Lower leg skin (tissue), 4 donors: ENCODE measurements around the gene CHST6. TPM values are rescaled to one million over a fixed set of nuclear protein-coding genes. Genes with fewer than 3 reads are reported as not detected.

Experiments used
- DNase-seq, 2 donors: peaks; one replicate each; pipeline ENCODE4 v3.0.0-alpha.2; 2019; ENCODE audit warnings: low spot score in 2 of 2
- H3K4me3 ChIP-seq: fragments of 200-600 bp; sonication (generic); 2 replicates; pipeline ENCODE4 v1.5.1; 2017; ENCODE audit warnings: mild to moderate bottlenecking, low read depth; ENCODE audit not compliant: poor library complexity, severe bottlenecking
- POLR2A ChIP-seq, 2 donors: fragments of 450-650 bp; IDR thresholded peaks; one replicate each; pipeline ENCODE4 v1.6.1; 2016 to 2017; ENCODE audit warnings: antibody characterized with exemption in 2 of 2, mild to moderate bottlenecking in 1 of 2, moderate library complexity in 1 of 2
- WGBS, 2 donors: methylation state at CpG; one replicate each; pipeline ENCODE4 v1.1.5; 2018; 5-methylcytosine and 5-hydroxymethylcytosine counted together
- intact Hi-C: fragments of 100-400 bp; cut with DNase I; formaldehyde crosslinking; loops from one replicate; pipeline ENCODE4 v1.15.0; 2023; ENCODE audit warnings: low total_unique reads
- total RNA-seq, 4 donors: library from RNA; depleted of rRNA; stranded (reverse); fragments of >200 nt; gene quantifications; one replicate each; pipeline ENCODE4 v1.1.0, GENCODE V29; 2016
- TF ChIP-seq, protein P1 (sequence below), 3 donors: fragments of 450-650 bp; IDR thresholded peaks; one replicate each; pipeline ENCODE4 v1.5.1; 2016; ENCODE audit warnings: antibody characterized with exemption in 3 of 3, mild to moderate bottlenecking in 3 of 3, moderate library complexity in 2 of 3

The CHST6 gene
- total RNA-seq, 4 donors from 2014 or later: 0.11 to 0.56 (median 0.16) TPM; not detected in 1

- intact Hi-C loops: loop anchor here (2.0 kb wide), 1 partner anchor 50 kb away; no protein-coding TSS in a partner anchor
- TF ChIP-seq POLR2A (IDR thresholded peaks at IDR 0.05): no peak
- TF ChIP-seq, protein P1, sequence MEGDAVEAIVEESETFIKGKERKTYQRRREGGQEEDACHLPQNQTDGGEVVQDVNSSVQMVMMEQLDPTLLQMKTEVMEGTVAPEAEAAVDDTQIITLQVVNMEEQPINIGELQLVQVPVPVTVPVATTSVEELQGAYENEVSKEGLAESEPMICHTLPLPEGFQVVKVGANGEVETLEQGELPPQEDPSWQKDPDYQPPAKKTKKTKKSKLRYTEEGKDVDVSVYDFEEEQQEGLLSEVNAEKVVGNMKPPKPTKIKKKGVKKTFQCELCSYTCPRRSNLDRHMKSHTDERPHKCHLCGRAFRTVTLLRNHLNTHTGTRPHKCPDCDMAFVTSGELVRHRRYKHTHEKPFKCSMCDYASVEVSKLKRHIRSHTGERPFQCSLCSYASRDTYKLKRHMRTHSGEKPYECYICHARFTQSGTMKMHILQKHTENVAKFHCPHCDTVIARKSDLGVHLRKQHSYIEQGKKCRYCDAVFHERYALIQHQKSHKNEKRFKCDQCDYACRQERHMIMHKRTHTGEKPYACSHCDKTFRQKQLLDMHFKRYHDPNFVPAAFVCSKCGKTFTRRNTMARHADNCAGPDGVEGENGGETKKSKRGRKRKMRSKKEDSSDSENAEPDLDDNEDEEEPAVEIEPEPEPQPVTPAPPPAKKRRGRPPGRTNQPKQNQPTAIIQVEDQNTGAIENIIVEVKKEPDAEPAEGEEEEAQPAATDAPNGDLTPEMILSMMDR (IDR thresholded peaks at IDR 0.05): no peak
Observed at GRCh38 chr16:75482434-75483205, 12.6 kb downstream of the CHST6 start.

GRCh38 chr16:75481475-75481874, 13.8 kb downstream of the CHST6 start:
- TF ChIP-seq, protein P1 (IDR thresholded peaks at IDR 0.05): no peak
- TF ChIP-seq POLR2A (IDR thresholded peaks at IDR 0.05): no peak
- intact Hi-C loops: no loop called here
- no peak for DNase-seq
- no peak overlapping the region for H3K4me3 ChIP-seq
- 87 to 92% methylated on average over 7 of the region's 7 CpGs for WGBS, 2 donors

More at GRCh38 chr16:75482434-75483205, 12.6 kb downstream of the CHST6 start:
- DNase-seq: no peak
- H3K4me3 ChIP-seq: no peak overlapping the region
- WGBS, 2 donors: 51 to 61% methylated on average over 13 to 14 of the region's 14 CpGs

- no peak for DNase-seq
- no peak overlapping the region for H3K4me3 ChIP-seq
- intact Hi-C loops: no loop called here
- TF ChIP-seq, protein P1 (IDR thresholded peaks at IDR 0.05): no peak
- no peak for TF ChIP-seq POLR2A (IDR thresholded peaks at IDR 0.05)
- 94 to 95% methylated on average over 45 to 47 of the region's 47 CpGs for WGBS, 2 donors
Observed at GRCh38 chr16:75479421-75479990, 15.7 kb downstream of the CHST6 start.

DNA sequence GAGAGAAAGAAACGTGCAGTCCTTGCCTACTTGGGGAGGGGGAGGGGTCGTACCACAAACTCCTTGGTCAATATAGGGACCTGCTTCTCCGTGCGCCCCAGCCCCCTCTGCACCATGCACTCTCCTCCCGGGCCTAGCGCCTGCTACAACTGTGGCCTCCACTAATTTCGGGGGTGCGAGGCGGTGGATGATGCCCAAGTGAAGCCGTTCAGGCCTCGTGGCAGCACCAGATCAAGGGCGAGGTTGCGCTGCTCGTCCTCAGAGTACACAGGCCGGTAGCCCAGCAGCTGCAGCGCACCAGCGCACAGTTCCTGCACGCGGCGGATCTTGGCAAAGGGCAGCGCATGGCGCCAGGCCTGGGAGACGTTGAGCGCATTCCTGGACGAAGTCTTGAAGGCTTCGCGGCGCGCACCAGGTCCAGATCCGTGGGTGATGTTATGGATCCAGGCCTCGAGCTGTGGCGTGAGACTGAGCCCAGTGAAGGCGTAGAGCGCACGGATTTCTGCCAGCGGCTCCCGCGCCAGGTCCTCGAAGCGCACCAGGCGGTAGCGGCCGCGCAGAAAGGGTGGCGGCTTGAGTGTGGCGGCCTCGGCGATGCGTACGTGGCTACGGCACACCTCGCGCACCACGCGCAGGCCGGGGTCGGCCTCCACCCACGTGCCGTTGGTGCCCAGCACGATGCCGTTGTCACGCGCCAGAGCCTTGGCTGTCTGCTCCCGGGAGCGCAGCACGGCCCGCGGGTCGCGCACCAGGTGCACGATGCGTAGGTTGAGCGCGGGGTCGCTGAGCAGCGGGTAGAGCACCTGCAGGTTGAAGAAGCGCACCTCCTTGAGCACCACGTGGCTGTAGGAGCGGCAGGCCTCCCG, 16.5 kb downstream of the CHST6 start:
- TF ChIP-seq POLR2A (IDR thresholded peaks at IDR 0.05): no peak
- TF ChIP-seq, protein P1 (IDR thresholded peaks at IDR 0.05): no peak
- no peak for DNase-seq
- 95 to 96% methylated on average over 80 of the region's 80 CpGs for WGBS, 2 donors
- no peak overlapping the region for H3K4me3 ChIP-seq
- intact Hi-C loops: no loop called here

DNA sequence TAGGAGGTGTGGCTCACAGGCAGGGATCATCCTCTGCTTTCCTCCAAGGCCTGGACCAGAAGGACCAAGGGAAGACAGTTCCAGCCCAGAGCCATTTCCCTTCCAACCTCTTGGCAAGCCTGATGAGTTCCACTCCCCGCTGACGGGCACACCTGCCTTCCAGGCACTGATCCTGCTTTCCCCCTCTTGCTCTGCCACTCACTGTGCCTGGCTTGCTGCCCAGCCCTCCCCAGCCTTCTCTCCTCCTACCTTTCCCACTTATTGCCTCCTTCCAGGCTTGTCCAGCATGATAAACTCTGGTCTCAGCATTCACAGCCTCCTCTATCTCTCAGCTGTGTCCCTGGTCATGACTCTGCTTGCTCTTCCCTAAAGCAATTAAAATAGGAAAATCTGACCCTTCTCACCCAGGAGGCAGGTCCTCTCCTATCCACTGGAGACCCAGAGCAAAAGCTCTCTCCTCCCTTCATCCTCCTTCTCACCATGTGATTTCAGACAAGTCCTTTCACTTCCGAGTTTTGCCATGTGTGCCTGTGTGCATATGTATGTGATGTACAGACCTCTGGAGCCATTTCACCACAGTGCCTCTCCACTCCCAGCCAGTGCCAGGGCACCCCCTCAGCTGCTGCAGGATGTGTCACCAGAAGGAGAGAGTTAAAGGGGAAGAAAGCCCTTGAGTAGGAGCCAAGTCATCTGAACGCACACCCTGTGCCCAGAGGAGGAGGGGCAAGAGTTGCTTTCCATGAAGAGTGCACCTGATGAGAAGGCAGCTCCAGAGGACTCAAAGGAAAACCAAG, 17.4 kb downstream of the CHST6 start:
- WGBS, 2 donors: 36 to 61% methylated on average over 4 of the region's 4 CpGs
- intact Hi-C loops: no loop called here

More for the DNA sequence above, 17.4 kb downstream of the CHST6 start:
- no peak for DNase-seq
- H3K4me3 ChIP-seq: no peak overlapping the region
- no peak for TF ChIP-seq POLR2A (IDR thresholded peaks at IDR 0.05)
- TF ChIP-seq, protein P1 (IDR thresholded peaks at IDR 0.05): no peak
